Suprapubic skin (tissue), 4 donors: Measurements from ENCODE around the gene ADAMTS2. TPM values are rescaled to one million over a fixed set of nuclear protein-coding genes. Genes with fewer than 3 reads are reported as not detected.

ENCODE experiments used
- DNase-seq, 2 donors: peaks; one replicate each; pipeline ENCODE4 v3.0.0-alpha.2; 2019; ENCODE audit warnings: low spot score in 2 of 2
- H3K27ac ChIP-seq: fragments of 200-600 bp; sonication (generic); one replicate; pipeline ENCODE4 v1.5.1; 2019
- H3K27me3 ChIP-seq: fragments of 200-600 bp; sonication (generic); one replicate; pipeline ENCODE4 v1.5.1; 2019
- H3K36me3 ChIP-seq: fragments of 200-600 bp; sonication (generic); one replicate; pipeline ENCODE4 v1.5.1; 2019
- H3K4me1 ChIP-seq: fragments of 200-600 bp; sonication (generic); one replicate; pipeline ENCODE4 v1.5.1; 2019
- H3K4me3 ChIP-seq: fragments of 200-600 bp; sonication (generic); one replicate; pipeline ENCODE4 v1.5.1; 2019; ENCODE audit warnings: mild to moderate bottlenecking
- H3K9me3 ChIP-seq: fragments of 200-600 bp; sonication (generic); one replicate; pipeline ENCODE4 v1.5.1; 2019
- EP300 ChIP-seq: sonication (generic); formaldehyde crosslinking; IDR thresholded peaks from one replicate; pipeline ENCODE4 v1.6.1; 2017; ENCODE audit warnings: antibody characterized with exemption
- POLR2A ChIP-seq, 2 donors: fragments of 450-650 bp; IDR thresholded peaks; one replicate each; pipeline ENCODE4 v1.6.1; 2017; ENCODE audit warnings: antibody characterized with exemption in 2 of 2, mild to moderate bottlenecking in 2 of 2, moderate library complexity in 2 of 2
- POLR2AphosphoS5 ChIP-seq, 3 donors: sonication (generic); formaldehyde crosslinking; IDR thresholded peaks; one replicate each; pipeline ENCODE4 v1.6.1; 2017; ENCODE audit warnings: antibody characterized with exemption in 3 of 3
- WGBS: methylation state at CpG from one replicate; pipeline ENCODE4 v1.1.5; 2018; 5-methylcytosine and 5-hydroxymethylcytosine counted together
- total RNA-seq, 4 donors: library from RNA; depleted of rRNA; stranded (reverse); fragments of >200 nt; gene quantifications; one replicate each; pipeline ENCODE4 v1.1.0, GENCODE V29; 2016
- TF ChIP-seq, protein P1 (sequence below), 2 donors: fragments of 200-600 bp in 1 of 2; fragments of 450-650 bp in 1 of 2; sonication (generic) in 1 of 2; IDR thresholded peaks; one replicate each; pipeline ENCODE4 v1.5.1; 2016 to 2019; ENCODE audit warnings: antibody characterized with exemption in 2 of 2, mild to moderate bottlenecking in 1 of 2, moderate library complexity in 1 of 2

Gene ADAMTS2
- total RNA-seq, 4 donors from 2014 or later, result 3.1 to 5.5 (median 4.3) TPM

DNA sequence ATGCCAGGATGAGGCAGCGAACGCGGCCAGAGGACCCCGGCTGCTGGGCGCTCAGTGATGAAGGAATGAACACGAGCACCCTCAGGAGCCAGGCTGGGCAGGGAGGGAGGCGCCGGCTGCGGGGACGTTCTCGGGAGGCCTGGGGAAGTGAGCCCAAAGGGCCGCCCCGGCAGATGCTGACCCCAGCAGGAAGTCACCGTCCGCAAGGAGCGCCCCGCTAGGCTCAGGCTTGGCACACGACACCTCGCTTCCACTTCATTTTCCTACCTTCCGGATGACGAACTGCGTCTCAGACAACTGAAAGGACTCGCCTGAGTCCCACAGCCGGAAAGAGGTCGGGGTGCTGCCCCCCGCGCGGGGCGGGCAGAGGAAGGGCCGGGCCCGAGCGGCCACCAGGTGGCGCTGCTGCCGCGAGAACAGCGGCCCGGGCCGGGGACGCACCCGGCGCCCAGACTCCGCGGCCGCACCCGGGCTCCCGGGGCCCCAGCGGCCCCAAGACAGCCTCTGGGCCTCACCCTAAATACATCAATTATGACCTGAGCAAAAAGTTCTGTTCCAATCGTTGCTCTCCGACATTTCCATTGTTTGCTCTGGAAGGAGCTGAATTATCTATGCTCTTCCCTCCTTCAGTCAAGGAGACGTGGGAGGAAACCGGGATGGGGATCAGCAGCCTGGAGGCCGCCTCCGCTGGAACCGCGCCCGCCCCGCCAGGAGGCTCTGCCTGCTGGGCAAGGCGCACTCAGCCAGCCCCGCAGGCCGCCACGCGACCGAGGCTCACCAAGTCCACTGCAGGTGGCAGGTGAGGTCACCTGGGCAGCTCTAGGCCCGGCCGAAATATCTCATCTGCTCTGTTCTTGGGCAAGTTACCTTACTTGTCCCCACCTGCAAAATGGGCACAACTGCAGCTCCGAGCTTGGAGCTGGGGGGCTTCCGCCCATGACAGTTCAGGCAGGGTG lies 178.1 kb downstream of the ADAMTS2 start:
- Histone ChIP-seq H3K9me3 (no peaks in the 10 kb centered on the region), H3K27me3 (no peaks in the 10 kb centered on the region), H3K4me3 (peak overlapping the region; percentile 38), H3K4me1 (peaks cover 9% of the 10 kb centered on the region), H3K27ac (no peak overlapping the region), H3K36me3 (no peaks in the 10 kb centered on the region)
- 20% methylated on average over 30 of the region's 67 CpGs for WGBS
- peak in 1 of 2 donors; percentile 60 for DNase-seq
- TF ChIP-seq, protein P1, sequence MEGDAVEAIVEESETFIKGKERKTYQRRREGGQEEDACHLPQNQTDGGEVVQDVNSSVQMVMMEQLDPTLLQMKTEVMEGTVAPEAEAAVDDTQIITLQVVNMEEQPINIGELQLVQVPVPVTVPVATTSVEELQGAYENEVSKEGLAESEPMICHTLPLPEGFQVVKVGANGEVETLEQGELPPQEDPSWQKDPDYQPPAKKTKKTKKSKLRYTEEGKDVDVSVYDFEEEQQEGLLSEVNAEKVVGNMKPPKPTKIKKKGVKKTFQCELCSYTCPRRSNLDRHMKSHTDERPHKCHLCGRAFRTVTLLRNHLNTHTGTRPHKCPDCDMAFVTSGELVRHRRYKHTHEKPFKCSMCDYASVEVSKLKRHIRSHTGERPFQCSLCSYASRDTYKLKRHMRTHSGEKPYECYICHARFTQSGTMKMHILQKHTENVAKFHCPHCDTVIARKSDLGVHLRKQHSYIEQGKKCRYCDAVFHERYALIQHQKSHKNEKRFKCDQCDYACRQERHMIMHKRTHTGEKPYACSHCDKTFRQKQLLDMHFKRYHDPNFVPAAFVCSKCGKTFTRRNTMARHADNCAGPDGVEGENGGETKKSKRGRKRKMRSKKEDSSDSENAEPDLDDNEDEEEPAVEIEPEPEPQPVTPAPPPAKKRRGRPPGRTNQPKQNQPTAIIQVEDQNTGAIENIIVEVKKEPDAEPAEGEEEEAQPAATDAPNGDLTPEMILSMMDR (IDR thresholded peaks at IDR 0.05), result peak; percentile 90 to 95
- TF ChIP-seq EP300, result no peak

DNA sequence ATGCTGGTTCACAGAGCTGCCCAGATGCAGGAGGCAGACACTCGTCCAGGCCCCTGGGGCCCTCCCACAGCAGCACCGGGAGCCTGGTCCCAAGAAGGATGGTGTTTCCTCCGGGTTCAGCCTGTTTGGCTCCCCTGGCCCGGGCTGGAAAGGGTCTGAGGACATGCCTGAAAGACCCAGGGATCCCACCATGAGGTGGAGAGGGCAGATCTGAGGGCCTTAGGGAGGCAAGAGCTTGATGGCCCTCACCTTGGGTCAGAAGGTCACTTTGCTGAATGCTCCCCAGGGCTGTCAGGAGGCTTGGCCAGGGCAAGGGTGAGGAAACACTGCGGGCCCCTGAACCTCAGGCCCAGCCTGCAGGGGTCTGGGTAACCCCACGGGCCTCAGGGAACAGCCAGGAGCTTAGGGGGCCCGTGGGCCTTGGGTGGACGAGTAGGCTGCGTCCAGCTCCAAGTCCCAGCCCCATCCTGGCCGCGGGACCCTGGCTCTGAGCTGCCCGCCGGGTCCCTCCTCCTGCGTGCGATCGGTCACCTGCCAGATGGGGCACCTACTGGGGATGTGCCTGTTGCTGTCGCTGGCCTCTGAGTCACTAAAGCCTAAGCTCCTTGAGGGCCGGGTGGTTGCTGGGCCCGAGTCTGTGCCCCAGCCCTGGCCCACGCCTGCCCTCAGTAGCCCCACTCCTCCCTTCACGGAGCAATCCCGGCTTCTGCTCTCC lies 178.9 kb downstream of the ADAMTS2 start:
- TF ChIP-seq POLR2A (IDR thresholded peaks at IDR 0.05), result no peak
- TF ChIP-seq POLR2AphosphoS5 (IDR thresholded peaks at IDR 0.05), result no peak
- TF ChIP-seq, protein P1 (IDR thresholded peaks at IDR 0.05), result no peak
- no peak overlapping the region for H3K27ac ChIP-seq
- H3K4me3 ChIP-seq, result peak overlapping the region; percentile 38
- H3K27me3 ChIP-seq, result no peaks in the 10 kb centered on the region
- H3K9me3 ChIP-seq, result no peaks in the 10 kb centered on the region
- peak in 1 of 2 donors; percentile 62 for DNase-seq
- H3K4me1 ChIP-seq, result peaks cover 9% of the 10 kb centered on the region
- no peaks in the 10 kb centered on the region for H3K36me3 ChIP-seq
- 88% methylated on average over 10 of the region's 22 CpGs for WGBS

DNA sequence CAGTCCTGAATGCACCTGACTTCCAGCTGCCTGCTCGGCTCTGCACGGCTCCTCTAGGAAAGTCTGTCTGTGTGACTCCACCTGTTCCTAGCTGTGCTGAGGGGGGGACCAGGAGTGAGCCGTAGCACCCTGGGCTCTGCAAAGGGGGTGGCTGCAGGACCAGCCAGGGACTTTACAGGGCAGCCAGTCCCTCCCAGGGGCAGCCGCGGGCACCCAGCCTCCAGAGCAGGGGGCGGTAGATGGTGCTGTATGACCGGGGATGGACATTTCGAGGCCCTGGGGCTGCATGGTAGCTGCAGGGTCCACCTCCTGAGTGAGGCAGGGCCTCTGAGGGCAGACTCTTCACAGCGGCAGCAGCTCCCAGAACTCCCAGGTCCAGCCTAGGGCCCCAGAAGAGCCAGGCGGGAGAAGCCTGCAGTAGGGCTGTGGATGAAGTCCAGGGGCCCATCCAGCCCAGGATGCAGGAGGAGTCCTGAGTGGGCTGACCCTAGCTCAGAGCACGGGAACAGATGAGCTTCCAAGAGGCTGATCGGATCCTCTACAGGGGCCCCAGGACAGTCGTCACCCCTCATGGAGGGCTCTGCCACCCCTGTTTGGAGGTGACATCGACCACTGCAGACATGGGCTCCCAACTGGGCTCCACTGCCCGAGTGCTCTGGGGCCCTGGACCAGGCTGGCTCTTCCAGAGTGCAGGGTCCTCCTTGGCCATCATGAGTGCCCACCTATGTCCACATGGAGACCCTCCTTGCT lies 179.7 kb downstream of the ADAMTS2 start:
- peak in 1 of 2 donors; percentile 44 for DNase-seq
- H3K4me1 ChIP-seq, result peaks cover 9% of the 10 kb centered on the region
- TF ChIP-seq EP300, result no peak
- no peak for TF ChIP-seq POLR2A (IDR thresholded peaks at IDR 0.05)
- TF ChIP-seq POLR2AphosphoS5 (IDR thresholded peaks at IDR 0.05), result no peak
- TF ChIP-seq, protein P1 (IDR thresholded peaks at IDR 0.05), result no peak
- no peak overlapping the region for H3K27ac ChIP-seq
- 68% methylated on average over 8 of the region's 15 CpGs for WGBS
- no peak overlapping the region for H3K4me3 ChIP-seq
- no peaks in the 10 kb centered on the region for H3K27me3 ChIP-seq
- H3K36me3 ChIP-seq, result no peaks in the 10 kb centered on the region
- H3K9me3 ChIP-seq, result no peaks in the 10 kb centered on the region

DNA sequence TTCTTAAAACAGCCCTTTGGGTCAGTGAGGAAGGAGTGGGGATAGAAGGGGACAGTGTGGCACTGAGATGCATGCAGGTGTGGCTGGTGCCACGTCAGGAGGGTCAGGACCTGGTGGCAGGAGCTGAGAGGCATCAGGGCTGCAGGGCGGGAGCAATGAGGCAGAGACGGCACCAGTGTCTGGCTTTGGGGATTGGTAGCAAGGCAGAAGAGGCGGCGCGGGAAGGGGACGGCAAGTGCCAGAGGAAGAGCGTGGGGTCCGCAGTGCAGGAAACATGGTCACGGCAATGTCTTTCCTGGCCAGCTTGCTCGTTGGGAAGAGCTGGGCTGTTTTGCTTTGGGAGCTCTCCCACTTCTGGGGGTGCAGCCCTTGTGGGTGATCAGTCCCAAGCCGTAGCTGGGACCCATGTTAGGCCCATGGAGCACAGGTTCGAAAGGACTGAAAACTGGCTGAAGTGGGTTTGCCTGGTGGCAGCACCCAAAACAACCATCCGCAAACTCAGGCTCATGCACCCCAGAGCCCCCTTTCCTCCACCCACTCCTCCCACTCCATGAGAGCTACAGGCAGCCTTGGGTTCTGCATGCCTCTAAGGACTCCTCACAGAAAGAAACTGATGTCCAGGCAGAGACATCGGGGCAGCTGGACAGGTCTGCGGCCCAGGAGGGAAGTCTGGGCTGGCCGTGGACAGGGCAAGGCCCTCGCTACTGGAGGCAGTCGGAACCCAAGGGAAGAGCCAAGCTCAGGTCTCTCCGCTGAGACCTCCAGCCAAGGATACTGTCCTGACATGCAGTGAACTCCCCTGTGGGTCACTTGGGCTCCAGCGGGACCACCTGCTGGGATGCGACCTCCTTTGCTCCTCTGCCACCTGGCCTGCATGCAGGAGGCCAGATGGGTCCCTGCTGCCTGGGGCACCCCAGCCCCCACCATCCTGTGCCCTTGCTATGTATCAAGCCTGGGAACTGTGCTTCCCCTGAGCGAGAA lies 180.6 kb downstream of the ADAMTS2 start:
- Histone ChIP-seq H3K4me3 (no peak overlapping the region), H3K9me3 (no peaks in the 10 kb centered on the region), H3K27ac (no peak overlapping the region), H3K27me3 (no peaks in the 10 kb centered on the region), H3K4me1 (peaks cover 9% of the 10 kb centered on the region), H3K36me3 (no peaks in the 10 kb centered on the region)
- TF ChIP-seq POLR2A (IDR thresholded peaks at IDR 0.05) (no peak), POLR2AphosphoS5 (IDR thresholded peaks at IDR 0.05) (no peak), EP300 (no peak)
- TF ChIP-seq, protein P1 (IDR thresholded peaks at IDR 0.05), result no peak
- DNase-seq, result peak in 1 of 2 donors; percentile 37
- 91% methylated on average over 19 of the region's 23 CpGs for WGBS
